Osteoblast (primary cell): ENCODE measurements around the gene ORAI2. TPM values are rescaled to one million over a fixed set of nuclear protein-coding genes. Genes with fewer than 3 reads are reported as not detected.
"Not testable (repeated sequence)": the region's sequence is repeated elsewhere in the genome, so short reads cannot be mapped to it uniquely, and the experiment has no call there.

Experiments used
- DNase-seq: peaks from one replicate; pipeline ENCODE4 v3.0.0; 2011; ENCODE audit warnings: low spot score, mixed read lengths; ENCODE audit not compliant: insufficient read length; ENCODE audit errors: missing footprints
- H2AFZ ChIP-seq: 2 replicates; pipeline ENCODE4 v1.6.0; 2011; ENCODE audit warnings: mild to moderate bottlenecking, low read length
- H3K27ac ChIP-seq: 2 replicates; pipeline ENCODE4 v1.5.1; 2011; ENCODE audit warnings: mild to moderate bottlenecking, low read depth, low read length, moderate library complexity
- H3K27me3 ChIP-seq: 2 replicates; pipeline ENCODE4 v1.6.0; 2012; ENCODE audit warnings: mild to moderate bottlenecking, control low read depth, inconsistent platforms, low read length, moderate library complexity; ENCODE audit not compliant: insufficient read depth
- H3K36me3 ChIP-seq: 2 replicates; pipeline ENCODE4 v1.5.1; 2011; ENCODE audit warnings: mild to moderate bottlenecking, low read length, control low read depth, moderate library complexity; ENCODE audit not compliant: insufficient read depth
- H3K4me1 ChIP-seq: 2 replicates; pipeline ENCODE4 v1.5.1; 2011; ENCODE audit warnings: mild to moderate bottlenecking, low read length, control low read depth, moderate library complexity; ENCODE audit not compliant: insufficient read depth
- H3K4me2 ChIP-seq: 2 replicates; pipeline ENCODE4 v1.6.0; 2011; ENCODE audit warnings: mild to moderate bottlenecking, low read length; ENCODE audit not compliant: insufficient read depth
- H3K4me3 ChIP-seq: fragments of 200-600 bp; sonication (generic); 3 replicates; pipeline ENCODE4 v1.5.1; 2012; ENCODE audit warnings: mild to moderate bottlenecking, low read length, inconsistent platforms; ENCODE audit not compliant: insufficient read depth
- H3K79me2 ChIP-seq: 2 replicates; pipeline ENCODE4 v1.6.0; 2012; ENCODE audit warnings: mild to moderate bottlenecking, low read length, control low read depth, inconsistent platforms; ENCODE audit not compliant: insufficient read depth
- H3K9me3 ChIP-seq: 2 replicates; pipeline ENCODE4 v1.5.1; 2011; ENCODE audit warnings: low read depth, low read length, control low read depth
- H4K20me1 ChIP-seq: 2 replicates; pipeline ENCODE4 v1.6.0; 2012; ENCODE audit warnings: mild to moderate bottlenecking, low read length, control low read depth; ENCODE audit not compliant: insufficient read depth
- CTCF ChIP-seq: IDR thresholded peaks from 2 replicates; pipeline ENCODE4 v1.5.1; 2011; ENCODE audit warnings: mild to moderate bottlenecking, low read depth, low read length, moderate library complexity; ENCODE audit errors: extremely low read depth
- total RNA-seq: library from RNA; depleted of rRNA; stranded (reverse); fragments of >200 nt; gene quantifications from 2 replicates; pipeline ENCODE4 v1.2.3, GENCODE V29; 2012

The ORAI2 gene
- total RNA-seq, 1 donor: 44.2 TPM

GRCh38 chr7:102479982-102480637 is 46.7 kb downstream of the ORAI2 start:
- H3K4me1 ChIP-seq, H3K36me3 ChIP-seq, H3K4me3 ChIP-seq, H3K27ac ChIP-seq, H3K9me3 ChIP-seq, H2AFZ ChIP-seq, H3K79me2 ChIP-seq, H3K4me2 ChIP-seq, H3K27me3 ChIP-seq, H4K20me1 ChIP-seq, DNase-seq: not testable (repeated sequence)
- TF ChIP-seq CTCF: peak; percentile 27

- H3K9me3 ChIP-seq, H3K79me2 ChIP-seq, H4K20me1 ChIP-seq, H2AFZ ChIP-seq, H3K4me2 ChIP-seq, H3K27ac ChIP-seq, H3K36me3 ChIP-seq, H3K27me3 ChIP-seq, DNase-seq, H3K4me3 ChIP-seq, H3K4me1 ChIP-seq: not testable (repeated sequence)
These were observed 48.6 kb downstream of the ORAI2 start for GRCh38 chr7:102481962-102482361.

GRCh38 chr7:102484317-102484716 is 50.9 kb downstream of the ORAI2 start:
- H2AFZ ChIP-seq, H3K79me2 ChIP-seq, H3K4me3 ChIP-seq, H3K4me2 ChIP-seq, H3K36me3 ChIP-seq, H3K9me3 ChIP-seq, H3K4me1 ChIP-seq, H3K27ac ChIP-seq, DNase-seq, H3K27me3 ChIP-seq, H4K20me1 ChIP-seq: not testable (repeated sequence)

- not testable (repeated sequence) for H3K36me3 ChIP-seq, H2AFZ ChIP-seq, H3K79me2 ChIP-seq, DNase-seq, H3K4me3 ChIP-seq, H3K9me3 ChIP-seq, H3K4me2 ChIP-seq, H3K27me3 ChIP-seq, H3K27ac ChIP-seq, H4K20me1 ChIP-seq, H3K4me1 ChIP-seq
These were observed 57.2 kb downstream of the ORAI2 start for GRCh38 chr7:102490529-102491075.

GRCh38 chr7:102493220-102493935 is 60.0 kb downstream of the ORAI2 start:
- not testable (repeated sequence) for H3K4me2 ChIP-seq, H3K4me3 ChIP-seq, H3K27ac ChIP-seq, H2AFZ ChIP-seq, H3K4me1 ChIP-seq, DNase-seq, H4K20me1 ChIP-seq, H3K27me3 ChIP-seq, H3K9me3 ChIP-seq, H3K79me2 ChIP-seq, H3K36me3 ChIP-seq

- not testable (repeated sequence) for H3K4me2 ChIP-seq, H3K27me3 ChIP-seq, H3K36me3 ChIP-seq, H3K4me1 ChIP-seq, H3K9me3 ChIP-seq, H4K20me1 ChIP-seq, DNase-seq, H3K27ac ChIP-seq, H3K4me3 ChIP-seq, H3K79me2 ChIP-seq, H2AFZ ChIP-seq
These were observed 60.7 kb downstream of the ORAI2 start for GRCh38 chr7:102494026-102494425.

- DNase-seq, H3K4me2 ChIP-seq, H3K4me1 ChIP-seq, H4K20me1 ChIP-seq, H3K27me3 ChIP-seq, H3K9me3 ChIP-seq, H2AFZ ChIP-seq, H3K36me3 ChIP-seq, H3K27ac ChIP-seq, H3K79me2 ChIP-seq, H3K4me3 ChIP-seq: not testable (repeated sequence)
These were observed 61.2 kb downstream of the ORAI2 start for GRCh38 chr7:102494473-102495149.

- not testable (repeated sequence) for H3K27ac ChIP-seq, H3K79me2 ChIP-seq, H4K20me1 ChIP-seq, H3K4me1 ChIP-seq, H2AFZ ChIP-seq, H3K9me3 ChIP-seq, H3K27me3 ChIP-seq, H3K36me3 ChIP-seq, H3K4me3 ChIP-seq, H3K4me2 ChIP-seq, DNase-seq
These were observed 63.5 kb downstream of the ORAI2 start for GRCh38 chr7:102496861-102497260.
